Osteocyte (in vitro differentiated cells): ENCODE measurements around the gene MSMP. TPM values are rescaled to one million over a fixed set of nuclear protein-coding genes. Genes with fewer than 3 reads are reported as not detected.
A peak's percentile ranks its signal among the peaks of the same experiment; 100 is the strongest.

Source experiments
- DNase-seq: peaks from one replicate; pipeline ENCODE4 v3.0.0; 2021; ENCODE audit warnings: mixed read lengths; ENCODE audit not compliant: unreplicated experiment; ENCODE audit errors: extremely low spot score
- H3K27ac Mint-ChIP-seq: one replicate; pipeline ENCODE4 v1.8.0; 2021; ENCODE audit warnings: mild to moderate bottlenecking, mixed read lengths; ENCODE audit not compliant: unreplicated experiment
- H3K27me3 Mint-ChIP-seq: one replicate; pipeline ENCODE4 v1.8.0; 2021; ENCODE audit warnings: mixed read lengths; ENCODE audit not compliant: unreplicated experiment
- H3K36me3 Mint-ChIP-seq: one replicate; pipeline ENCODE4 v1.8.0; 2021; ENCODE audit warnings: mixed read lengths; ENCODE audit not compliant: unreplicated experiment
- H3K4me1 Mint-ChIP-seq: one replicate; pipeline ENCODE4 v1.8.0; 2021; ENCODE audit warnings: mixed read lengths; ENCODE audit not compliant: unreplicated experiment
- H3K4me3 Mint-ChIP-seq: one replicate; pipeline ENCODE4 v1.8.0; 2021; ENCODE audit warnings: mild to moderate bottlenecking, moderate library complexity, mixed read lengths; ENCODE audit not compliant: unreplicated experiment
- H3K9me3 Mint-ChIP-seq: one replicate; pipeline ENCODE4 v1.8.0; 2021; ENCODE audit warnings: mixed read lengths; ENCODE audit not compliant: unreplicated experiment
- CTCF ChIP-seq: fragments of 200-600 bp; sonication (generic); IDR thresholded peaks from 2 replicates; pipeline ENCODE4 v1.5.0; 2021; ENCODE audit warnings: antibody characterized with exemption, mild to moderate bottlenecking, moderate library complexity
- total RNA-seq: library from RNA; stranded (reverse); gene quantifications from 2 replicates; pipeline ENCODE4 v1.2.1, GENCODE V29; 2021

MSMP gene
- total RNA-seq, 1 donor from 2014 or later, result 0.56 TPM

- peak; percentile 68 for TF ChIP-seq CTCF
- Mint-ChIP-seq H3K27me3 (no peaks in the 10 kb centered on the region), H3K4me3 (no peak overlapping the region), H3K4me1 (peaks cover 28% of the 10 kb centered on the region), H3K27ac (no peak overlapping the region), H3K9me3 (no peaks in the 10 kb centered on the region), H3K36me3 (peaks cover 6% of the 10 kb centered on the region)
- no peak for DNase-seq
Measured at GRCh38 chr9:35729700-35730485, 24.2 kb downstream of the MSMP start.

GRCh38 chr9:35729101-35729500, 25.0 kb downstream of the MSMP start:
- H3K27me3 Mint-ChIP-seq, result no peaks in the 10 kb centered on the region
- no peaks in the 10 kb centered on the region for H3K9me3 Mint-ChIP-seq
- no peak overlapping the region for H3K27ac Mint-ChIP-seq
- H3K4me3 Mint-ChIP-seq, result no peak overlapping the region
- peaks cover 25% of the 10 kb centered on the region for H3K4me1 Mint-ChIP-seq
- TF ChIP-seq CTCF, result no peak
- DNase-seq, result no peak
- peaks cover 13% of the 10 kb centered on the region for H3K36me3 Mint-ChIP-seq

- no peak overlapping the region for H3K27ac Mint-ChIP-seq
- DNase-seq, result no peak
Measured at GRCh38 chr9:35728041-35728971, 25.8 kb downstream of the MSMP start.

GRCh38 chr9:35727676-35728040, 26.4 kb downstream of the MSMP start:
- no peak for TF ChIP-seq CTCF
- H3K36me3 Mint-ChIP-seq, result peaks cover 24% of the 10 kb centered on the region
- no peaks in the 10 kb centered on the region for H3K9me3 Mint-ChIP-seq
- DNase-seq, result no peak
- H3K27me3 Mint-ChIP-seq, result no peaks in the 10 kb centered on the region
- H3K4me3 Mint-ChIP-seq, result no peak overlapping the region
- no peak overlapping the region for H3K27ac Mint-ChIP-seq
- H3K4me1 Mint-ChIP-seq, result peaks cover 12% of the 10 kb centered on the region

More at GRCh38 chr9:35728041-35728971, 25.8 kb downstream of the MSMP start:
- Mint-ChIP-seq H3K4me3 (no peak overlapping the region), H3K27me3 (no peaks in the 10 kb centered on the region), H3K36me3 (peaks cover 19% of the 10 kb centered on the region), H3K9me3 (no peaks in the 10 kb centered on the region), H3K4me1 (peaks cover 17% of the 10 kb centered on the region)
- TF ChIP-seq CTCF, result no peak

- Mint-ChIP-seq H3K4me1 (peaks cover 12% of the 10 kb centered on the region), H3K4me3 (no peak overlapping the region), H3K27ac (no peak overlapping the region), H3K36me3 (peaks cover 30% of the 10 kb centered on the region), H3K27me3 (no peaks in the 10 kb centered on the region), H3K9me3 (no peaks in the 10 kb centered on the region)
- TF ChIP-seq CTCF, result no peak
- DNase-seq, result no peak
Measured at GRCh38 chr9:35726931-35727330, 27.1 kb downstream of the MSMP start.
